H7 (cell line): Measurements from ENCODE around the gene ZFHX3. TPM values are rescaled to one million over a fixed set of nuclear protein-coding genes. Genes with fewer than 3 reads are reported as not detected.

Source experiments
- DNase-seq: peaks from one replicate; pipeline ENCODE4 v3.0.0; 2012
- H3K27me3 ChIP-seq: 2 replicates; pipeline ENCODE4 v1.6.0; 2011; ENCODE audit warnings: mild to moderate bottlenecking, low read length; ENCODE audit not compliant: control insufficient read depth, insufficient read depth
- H3K36me3 ChIP-seq: replicated peaks from 2 replicates; pipeline ENCODE4 v1.5.1; 2011; ENCODE audit warnings: low read length; ENCODE audit not compliant: control insufficient read depth, insufficient read depth
- H3K4me3 ChIP-seq: 2 replicates; pipeline ENCODE4 v1.5.1; 2011; ENCODE audit warnings: low read depth, mild to moderate bottlenecking, control low read depth, low read length, moderate library complexity; ENCODE audit not compliant: insufficient read depth
- total RNA-seq: library from RNA; depleted of rRNA; stranded (reverse); fragments of >200 nt; shearing (Covaris generic); gene quantifications from 2 replicates; pipeline ENCODE4 v1.2.3, GENCODE V29; 2014

Gene ZFHX3
- total RNA-seq, 1 experiment from 2014 or later: 1.3 TPM

- Histone ChIP-seq H3K4me3 (no peak overlapping the region), H3K36me3 (no peaks in the 10 kb centered on the region), H3K27me3 (no peaks in the 10 kb centered on the region)
- no peak for DNase-seq
Observed at GRCh38 chr16:72983728-72984350, 64.1 kb downstream of the ZFHX3 start.

- no peaks in the 10 kb centered on the region for H3K36me3 ChIP-seq
- DNase-seq: no peak
- no peaks in the 10 kb centered on the region for H3K27me3 ChIP-seq
- H3K4me3 ChIP-seq: no peak overlapping the region
Observed at GRCh38 chr16:72983241-72983640, 64.7 kb downstream of the ZFHX3 start.

GRCh38 chr16:72979974-72980373, 68.0 kb downstream of the ZFHX3 start:
- no peak overlapping the region for H3K4me3 ChIP-seq
- no peaks in the 10 kb centered on the region for H3K36me3 ChIP-seq
- DNase-seq: no peak
- H3K27me3 ChIP-seq: no peaks in the 10 kb centered on the region

GRCh38 chr16:72978212-72978611, 69.7 kb downstream of the ZFHX3 start:
- H3K27me3 ChIP-seq: no peaks in the 10 kb centered on the region
- no peaks in the 10 kb centered on the region for H3K36me3 ChIP-seq
- H3K4me3 ChIP-seq: no peak overlapping the region
- DNase-seq: no peak

- no peak for DNase-seq
- H3K27me3 ChIP-seq: no peaks in the 10 kb centered on the region
- no peaks in the 10 kb centered on the region for H3K36me3 ChIP-seq
- H3K4me3 ChIP-seq: no peak overlapping the region
Observed at GRCh38 chr16:72977127-72977526, 70.8 kb downstream of the ZFHX3 start.

GRCh38 chr16:72976438-72977064, 71.4 kb downstream of the ZFHX3 start:
- Histone ChIP-seq H3K36me3 (no peaks in the 10 kb centered on the region), H3K4me3 (no peak overlapping the region), H3K27me3 (no peaks in the 10 kb centered on the region)
- DNase-seq: no peak

- no peak for DNase-seq
- no peaks in the 10 kb centered on the region for H3K27me3 ChIP-seq
- H3K36me3 ChIP-seq: no peaks in the 10 kb centered on the region
- no peak overlapping the region for H3K4me3 ChIP-seq
Observed at GRCh38 chr16:72975809-72976437, 72.0 kb downstream of the ZFHX3 start.

GRCh38 chr16:72974142-72974769, 73.7 kb downstream of the ZFHX3 start:
- Histone ChIP-seq H3K4me3 (no peak overlapping the region), H3K36me3 (no peaks in the 10 kb centered on the region), H3K27me3 (no peaks in the 10 kb centered on the region)
- no peak for DNase-seq

GRCh38 chr16:72972878-72973571, 74.9 kb downstream of the ZFHX3 start:
- H3K36me3 ChIP-seq: no peaks in the 10 kb centered on the region
- H3K27me3 ChIP-seq: no peaks in the 10 kb centered on the region
- DNase-seq: no peak
- no peak overlapping the region for H3K4me3 ChIP-seq

- Histone ChIP-seq H3K36me3 (no peaks in the 10 kb centered on the region), H3K4me3 (no peak overlapping the region), H3K27me3 (no peaks in the 10 kb centered on the region)
- DNase-seq: no peak
Observed at GRCh38 chr16:72971370-72971769, 76.6 kb downstream of the ZFHX3 start.

GRCh38 chr16:72970656-72971055, 77.3 kb downstream of the ZFHX3 start:
- no peak overlapping the region for H3K4me3 ChIP-seq
- no peaks in the 10 kb centered on the region for H3K27me3 ChIP-seq
- no peak for DNase-seq
- no peaks in the 10 kb centered on the region for H3K36me3 ChIP-seq

GRCh38 chr16:72969812-72970211, 78.1 kb downstream of the ZFHX3 start:
- Histone ChIP-seq H3K4me3 (no peak overlapping the region), H3K27me3 (no peaks in the 10 kb centered on the region), H3K36me3 (no peaks in the 10 kb centered on the region)
- no peak for DNase-seq

- H3K36me3 ChIP-seq: no peaks in the 10 kb centered on the region
- no peak for DNase-seq
- H3K27me3 ChIP-seq: no peaks in the 10 kb centered on the region
- H3K4me3 ChIP-seq: no peak overlapping the region
Observed at GRCh38 chr16:72969146-72969545, 78.8 kb downstream of the ZFHX3 start.

GRCh38 chr16:72967941-72968340, 80.0 kb downstream of the ZFHX3 start:
- no peak for DNase-seq
- H3K27me3 ChIP-seq: no peaks in the 10 kb centered on the region
- no peaks in the 10 kb centered on the region for H3K36me3 ChIP-seq
- H3K4me3 ChIP-seq: no peak overlapping the region
